IMR-90 (cell line): ENCODE results near the gene TTC7B. TPM values are rescaled to one million over a fixed set of nuclear protein-coding genes. Genes with fewer than 3 reads are reported as not detected.

ENCODE experiments used
- ATAC-seq: fragments of 200-7000 bp; cut with Tn5 transposase; 2 replicates; pipeline ENCODE4 v1.9.1; 2020; ENCODE audit warnings: low read depth, mild to moderate bottlenecking, moderate library complexity
- BruUV-seq: library from RNA; stranded (reverse); fragments of 400-500 nt; replicated peaks from 2 replicates; lab custom pipeline; 2021; lab: Mats Ljungman, UMichigan
- CTCF ChIA-PET: fragments of 300-600 bp; formaldehyde crosslinking; extraction: SDS; loops from one replicate; lab custom pipeline; 2021; ENCODE audit warnings: antibody characterized with exemption; lab: Yijun Ruan, JAX
- POLR2A ChIA-PET: fragments of 300-600 bp; sonication (Branson Sonifier 250); formaldehyde crosslinking; loops from one replicate; lab custom pipeline; 2022; ENCODE audit warnings: antibody characterized with exemption; ENCODE audit not compliant: unreplicated experiment; lab: Charles Lee
- DNase-seq: peaks from one replicate; pipeline ENCODE4 v3.0.0; 2013
- H2AFZ ChIP-seq: replicated peaks from 2 replicates; pipeline ENCODE3; 2013; ENCODE audit warnings: low read length, mild to moderate bottlenecking; ENCODE audit not compliant: poor library complexity
- H2AK5ac ChIP-seq: 2 replicates; pipeline ENCODE4 v1.6.1; 2013; ENCODE audit warnings: low read depth, low read length, inconsistent platforms
- H2AK9ac ChIP-seq: replicated peaks from 2 replicates; pipeline ENCODE3; 2013; ENCODE audit warnings: mild to moderate bottlenecking, low read depth, low read length, moderate library complexity; ENCODE audit not compliant: poor library complexity
- H2BK120ac ChIP-seq: 2 replicates; pipeline ENCODE4 v1.6.1; 2013; ENCODE audit warnings: low read depth, low read length, inconsistent platforms
- H2BK15ac ChIP-seq: 3 replicates; pipeline ENCODE4 v1.6.1; 2013; ENCODE audit warnings: low read depth, low read length, inconsistent platforms
- H2BK20ac ChIP-seq: 2 replicates; pipeline ENCODE4 v1.6.1; 2013; ENCODE audit warnings: low read depth, mild to moderate bottlenecking, inconsistent platforms, low read length, moderate library complexity
- H2BK5ac ChIP-seq: 2 replicates; pipeline ENCODE4 v1.6.1; 2013; ENCODE audit warnings: mild to moderate bottlenecking, low read depth, low read length, inconsistent platforms; ENCODE audit not compliant: poor library complexity, severe bottlenecking
- H3K14ac ChIP-seq: replicated peaks from 2 replicates; pipeline ENCODE4 v1.6.1; 2013; ENCODE audit warnings: low read depth, low read length, inconsistent platforms
- H3K18ac ChIP-seq: 2 replicates; pipeline ENCODE4 v1.6.1; 2013; ENCODE audit warnings: low read depth, low read length, control low read depth
- H3K23ac ChIP-seq: 2 replicates; pipeline ENCODE4 v1.6.1; 2013; ENCODE audit warnings: low read depth, low read length, inconsistent platforms
- H3K27ac ChIP-seq: 2 replicates; pipeline ENCODE4 v1.5.1; 2013; ENCODE audit warnings: mild to moderate bottlenecking, control low read depth, low read length; ENCODE audit not compliant: insufficient read depth
- H3K27me3 ChIP-seq: 2 replicates; pipeline ENCODE4 v1.6.1; 2013; ENCODE audit warnings: low read length; ENCODE audit not compliant: control insufficient read depth, insufficient read depth
- H3K36me3 ChIP-seq: 2 replicates; pipeline ENCODE4 v1.6.1; 2013; ENCODE audit warnings: low read length, mixed read lengths; ENCODE audit not compliant: control insufficient read depth, insufficient read depth
- H3K4ac ChIP-seq: 2 replicates; pipeline ENCODE4 v1.6.1; 2013; ENCODE audit warnings: low read depth, low read length, inconsistent platforms
- H3K4me1 ChIP-seq: 2 replicates; pipeline ENCODE4 v1.6.1; 2013; ENCODE audit warnings: low read length, mixed read lengths; ENCODE audit not compliant: control insufficient read depth, insufficient read depth
- H3K4me2 ChIP-seq: 2 replicates; pipeline ENCODE4 v1.6.1; 2013; ENCODE audit warnings: low read depth, mild to moderate bottlenecking, control low read depth, low read length, moderate library complexity
- H3K4me3 ChIP-seq: 2 replicates; pipeline ENCODE4 v1.5.1; 2013; ENCODE audit warnings: low read depth, mild to moderate bottlenecking, control low read depth, low read length, moderate library complexity; ENCODE audit not compliant: insufficient read depth
- H3K56ac ChIP-seq: 2 replicates; pipeline ENCODE4 v1.6.1; 2013; ENCODE audit warnings: low read length, inconsistent platforms; ENCODE audit not compliant: insufficient read depth; ENCODE audit errors: extremely low read depth
- H3K79me1 ChIP-seq, 2 experiments: 2 replicates each; pipeline ENCODE4 v1.6.1; 2013; ENCODE audit warnings: low read length in 2 of 2, inconsistent platforms in 1 of 2, low read depth in 1 of 2
- H3K9ac ChIP-seq: 2 replicates; pipeline ENCODE4 v1.6.1; 2013; ENCODE audit warnings: low read depth, low read length, control low read depth
- H3K9me1 ChIP-seq: 2 replicates; pipeline ENCODE4 v1.6.1; 2013; ENCODE audit warnings: low read length, inconsistent platforms; ENCODE audit not compliant: insufficient read depth
- H3K9me3 ChIP-seq: 2 replicates; pipeline ENCODE4 v1.6.1; 2013; ENCODE audit warnings: low read length; ENCODE audit not compliant: control insufficient read depth, insufficient read depth
- H4K20me1 ChIP-seq: 2 replicates; pipeline ENCODE4 v1.6.1; 2013; ENCODE audit warnings: low read length, inconsistent platforms; ENCODE audit not compliant: insufficient read depth
- H4K5ac ChIP-seq: 2 replicates; pipeline ENCODE4 v1.6.1; 2013; ENCODE audit warnings: mild to moderate bottlenecking, low read depth, low read length, control low read depth
- H4K8ac ChIP-seq, 2 experiments: 2 replicates each; pipeline ENCODE4 v1.6.1; 2013; ENCODE audit warnings: low read depth in 2 of 2, low read length in 2 of 2, control low read depth in 1 of 2, inconsistent platforms in 1 of 2
- H4K91ac ChIP-seq: 2 replicates; pipeline ENCODE4 v1.6.1; 2013; ENCODE audit warnings: low read depth, low read length, inconsistent platforms; ENCODE audit not compliant: insufficient read depth
- CHD1 ChIP-seq: IDR thresholded peaks from 2 replicates; pipeline ENCODE4 v1.6.1; 2012; ENCODE audit warnings: low read depth, low read length, improper control_type of control experiment
- FOS ChIP-seq: fragments of 150-350 bp; IDR thresholded peaks from 2 replicates; pipeline ENCODE4 v1.6.1; 2016; ENCODE audit warnings: low read depth, low read length
- MAFK ChIP-seq: IDR thresholded peaks from 2 replicates; pipeline ENCODE4 v1.6.1; 2012; ENCODE audit warnings: low read depth, low read length, improper control_type of control experiment
- NFE2L2 ChIP-seq: fragments of 150-350 bp; IDR thresholded peaks from 2 replicates; pipeline ENCODE4 v1.6.1; 2016; ENCODE audit warnings: low read depth, mild to moderate bottlenecking, low read length
- RAD21 ChIP-seq: IDR thresholded peaks from 2 replicates; pipeline ENCODE4 v1.6.1; 2012; ENCODE audit warnings: low read length, improper control_type of control experiment
- RCOR1 ChIP-seq: IDR thresholded peaks from 2 replicates; pipeline ENCODE4 v1.6.1; 2012; ENCODE audit warnings: mild to moderate bottlenecking, low read length, improper control_type of control experiment; ENCODE audit not compliant: insufficient replicate concordance
- RFX5 ChIP-seq: IDR thresholded peaks from 2 replicates; pipeline ENCODE4 v1.8.0; 2012; ENCODE audit warnings: low read depth, mild to moderate bottlenecking, low read length, moderate library complexity
- SMC3 ChIP-seq: fragments of 150-350 bp; IDR thresholded peaks from 2 replicates; pipeline ENCODE4 v1.6.1; 2016; ENCODE audit warnings: low read depth, mild to moderate bottlenecking, antibody characterized with exemption, low read length, moderate library complexity
- WGBS, 2 experiments: methylation state at CpG; one replicate each; pipeline versions ENCODE4 v1.1.5 to v1.1.7; 2013; ENCODE audit warnings: missing lambda C conversion rate in 2 of 2; ENCODE audit not compliant: insufficient read length in 1 of 2; ENCODE audit errors: extremely low coverage in 2 of 2; 5-methylcytosine and 5-hydroxymethylcytosine counted together
- dilution Hi-C: fragments of 300-500 bp; cut with HindIII; formaldehyde crosslinking; loops from one replicate; pipeline ENCODE4 v1.14.3; 2018; ENCODE audit warnings: low sequenced_read_pairs; ENCODE audit not compliant: unreplicated experiment
- in situ Hi-C: fragments of 300-500 bp; cut with MboI; formaldehyde crosslinking; loops from 3 replicates; pipeline ENCODE4 v1.14.3; 2019; ENCODE audit warnings: low sequenced_read_pairs, inconsistent platforms, mixed read lengths
- intact Hi-C: fragments of 100-400 bp; cut with micrococcal nuclease; formaldehyde crosslinking; loops from 2 replicates; pipeline ENCODE4 v1.10.0; 2022
- polyA plus RNA-seq, 3 experiments: library from polyadenylated mRNA; depleted of rRNA; stranded (reverse); fragments of >200 nt; gene quantifications; 2 replicates each; pipeline ENCODE4 v1.2.3, GENCODE V29; 2012; ENCODE audit warnings: low replicate concordance in 1 of 3
- total RNA-seq: library from RNA; depleted of rRNA; stranded (reverse); fragments of >200 nt; gene quantifications from 2 replicates; pipeline ENCODE4 v1.2.3, GENCODE V29; 2012
- TF ChIP-seq, protein P1 (sequence below): conservative IDR thresholded peaks from 2 replicates; pipeline ENCODE4 v1.5.1; 2012; ENCODE audit warnings: mild to moderate bottlenecking, low read depth, low read length, improper control_type of control experiment
- TF ChIP-seq, protein P2 (sequence below): fragments of 150-350 bp; IDR thresholded peaks from 2 replicates; pipeline ENCODE4 v1.6.1; 2016; ENCODE audit warnings: low read depth, mild to moderate bottlenecking, low read length, moderate library complexity, borderline replicate concordance

TTC7B gene
- total and polyA plus RNA-seq, 2 of the 4 experiments (the other 2 are of a cell fraction): 18.1 to 35.3 TPM

DNA sequence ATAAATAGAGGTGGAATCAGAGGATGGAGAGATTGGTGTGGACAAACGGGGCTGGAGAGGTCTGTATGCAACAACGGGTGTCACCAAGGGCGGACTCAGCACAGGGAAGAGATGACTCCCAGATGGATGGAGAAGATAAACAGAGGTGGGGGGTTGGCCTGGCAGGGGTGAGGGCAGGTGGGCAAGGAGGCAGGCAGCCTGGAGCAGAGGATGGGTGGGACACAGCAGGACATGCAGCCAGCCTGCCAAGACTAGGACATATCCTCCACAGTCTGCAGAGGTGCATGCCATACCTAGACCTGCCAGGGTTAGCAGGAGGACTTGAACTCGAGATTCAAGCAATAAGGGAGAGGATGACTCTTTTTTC lies 56.2 kb downstream of the TTC7B start:
- Histone ChIP-seq H3K9ac (no peak overlapping the region), H3K36me3 (no peaks in the 10 kb centered on the region), H2BK5ac (no peak overlapping the region), H3K56ac (no peak overlapping the region), H4K91ac (no peak overlapping the region), H2BK20ac (no peak overlapping the region), H3K27me3 (no peaks in the 10 kb centered on the region), H3K4me3 (no peak overlapping the region), H2AK9ac (no peak overlapping the region), H3K23ac (no peak overlapping the region), H3K9me1 (peaks cover 3% of the 10 kb centered on the region; the same call in 1 of the 2 replicates), H2AFZ (no peak overlapping the region), H3K4me2 (no peak overlapping the region), H4K5ac (no peak overlapping the region), H3K9me3 (no peaks in the 10 kb centered on the region), H3K4ac (no peak overlapping the region; the same call in 1 of the 2 replicates), H4K20me1 (peaks cover 3% of the 10 kb centered on the region; the same call in 1 of the 2 replicates), H3K27ac (no peak overlapping the region), H3K79me1 (peaks cover 9 to 22% of the 10 kb centered on the region in 2 experiments), H4K8ac (no peak overlapping the region), H3K4me1 (peaks cover 6% of the 10 kb centered on the region), H3K14ac (no peak overlapping the region), H3K18ac (no peak overlapping the region), H2AK5ac (no peak overlapping the region), H2BK15ac (no peak overlapping the region), H2BK120ac (no peak overlapping the region)
- no peak for TF ChIP-seq NFE2L2
- no peak for TF ChIP-seq RAD21
- no peak for TF ChIP-seq FOS
- no peak for TF ChIP-seq RCOR1
- TF ChIP-seq, protein P1, sequence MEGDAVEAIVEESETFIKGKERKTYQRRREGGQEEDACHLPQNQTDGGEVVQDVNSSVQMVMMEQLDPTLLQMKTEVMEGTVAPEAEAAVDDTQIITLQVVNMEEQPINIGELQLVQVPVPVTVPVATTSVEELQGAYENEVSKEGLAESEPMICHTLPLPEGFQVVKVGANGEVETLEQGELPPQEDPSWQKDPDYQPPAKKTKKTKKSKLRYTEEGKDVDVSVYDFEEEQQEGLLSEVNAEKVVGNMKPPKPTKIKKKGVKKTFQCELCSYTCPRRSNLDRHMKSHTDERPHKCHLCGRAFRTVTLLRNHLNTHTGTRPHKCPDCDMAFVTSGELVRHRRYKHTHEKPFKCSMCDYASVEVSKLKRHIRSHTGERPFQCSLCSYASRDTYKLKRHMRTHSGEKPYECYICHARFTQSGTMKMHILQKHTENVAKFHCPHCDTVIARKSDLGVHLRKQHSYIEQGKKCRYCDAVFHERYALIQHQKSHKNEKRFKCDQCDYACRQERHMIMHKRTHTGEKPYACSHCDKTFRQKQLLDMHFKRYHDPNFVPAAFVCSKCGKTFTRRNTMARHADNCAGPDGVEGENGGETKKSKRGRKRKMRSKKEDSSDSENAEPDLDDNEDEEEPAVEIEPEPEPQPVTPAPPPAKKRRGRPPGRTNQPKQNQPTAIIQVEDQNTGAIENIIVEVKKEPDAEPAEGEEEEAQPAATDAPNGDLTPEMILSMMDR: no peak
- TF ChIP-seq, protein P2, sequence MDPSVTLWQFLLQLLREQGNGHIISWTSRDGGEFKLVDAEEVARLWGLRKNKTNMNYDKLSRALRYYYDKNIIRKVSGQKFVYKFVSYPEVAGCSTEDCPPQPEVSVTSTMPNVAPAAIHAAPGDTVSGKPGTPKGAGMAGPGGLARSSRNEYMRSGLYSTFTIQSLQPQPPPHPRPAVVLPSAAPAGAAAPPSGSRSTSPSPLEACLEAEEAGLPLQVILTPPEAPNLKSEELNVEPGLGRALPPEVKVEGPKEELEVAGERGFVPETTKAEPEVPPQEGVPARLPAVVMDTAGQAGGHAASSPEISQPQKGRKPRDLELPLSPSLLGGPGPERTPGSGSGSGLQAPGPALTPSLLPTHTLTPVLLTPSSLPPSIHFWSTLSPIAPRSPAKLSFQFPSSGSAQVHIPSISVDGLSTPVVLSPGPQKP: no peak
- no peak for TF ChIP-seq MAFK
- no peak for TF ChIP-seq SMC3
- TF ChIP-seq CHD1: no peak
- no peak for TF ChIP-seq RFX5
- intact Hi-C loops: no loop called here
- no TSS peak for BruUV-seq
- no peak for DNase-seq
- ATAC-seq: no peak
- WGBS, 2 experiments: 90% methylated on average over 2 of the region's 4 CpGs; no CpG with 5 or more reads in 1 of the 2 experiments
- POLR2A ChIA-PET: no interaction called here
- CTCF ChIA-PET: interaction anchor here (0.8 to 2.9 kb wide), 4 partner anchors 9 to 62 kb away, joined by 4 to 18 read pairs (median 6); partner anchors contain the start of gene TTC7B
- dilution Hi-C loops: no loop called here
- in situ Hi-C loops: no loop called here
